ENCODE results near the gene GRIK3.

The GRIK3 gene

DNA sequence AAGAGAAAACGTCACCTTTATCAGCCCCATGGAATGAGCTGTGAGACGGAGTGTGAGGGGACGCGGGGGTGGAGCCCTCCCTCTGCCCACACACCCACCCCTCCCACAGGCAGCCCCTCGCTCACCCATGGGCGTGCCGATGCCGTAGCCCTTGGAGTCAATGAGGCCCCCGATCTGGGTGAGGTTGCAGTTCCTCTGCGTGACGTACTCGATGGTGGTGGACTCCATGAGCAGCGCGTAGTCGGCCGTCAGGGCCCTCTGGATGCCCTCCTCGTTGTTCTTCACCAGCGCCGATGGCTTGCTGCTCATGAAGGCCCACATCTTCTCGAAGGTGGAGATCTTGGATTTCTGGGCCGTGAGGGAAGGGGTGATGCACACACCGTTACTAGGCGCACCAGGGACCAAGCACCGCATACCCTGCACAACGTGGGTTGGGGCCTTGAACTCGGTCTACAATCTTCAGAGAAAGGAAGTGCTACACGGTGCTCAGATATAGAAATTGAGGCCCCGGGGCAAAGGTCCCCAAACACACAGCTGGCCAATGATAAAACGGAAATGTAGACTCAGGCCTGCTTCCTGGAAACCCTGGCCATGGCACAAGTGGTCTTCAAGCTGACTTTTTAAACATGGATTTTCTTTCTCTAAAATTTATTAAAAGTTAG, 228.2 kb downstream of the GRIK3 start:
- no peak overlapping the region for H3K4me3 ChIP-seq (ENCODE audit: low read depth, low read length)
- TF ChIP-seq, protein P1, sequence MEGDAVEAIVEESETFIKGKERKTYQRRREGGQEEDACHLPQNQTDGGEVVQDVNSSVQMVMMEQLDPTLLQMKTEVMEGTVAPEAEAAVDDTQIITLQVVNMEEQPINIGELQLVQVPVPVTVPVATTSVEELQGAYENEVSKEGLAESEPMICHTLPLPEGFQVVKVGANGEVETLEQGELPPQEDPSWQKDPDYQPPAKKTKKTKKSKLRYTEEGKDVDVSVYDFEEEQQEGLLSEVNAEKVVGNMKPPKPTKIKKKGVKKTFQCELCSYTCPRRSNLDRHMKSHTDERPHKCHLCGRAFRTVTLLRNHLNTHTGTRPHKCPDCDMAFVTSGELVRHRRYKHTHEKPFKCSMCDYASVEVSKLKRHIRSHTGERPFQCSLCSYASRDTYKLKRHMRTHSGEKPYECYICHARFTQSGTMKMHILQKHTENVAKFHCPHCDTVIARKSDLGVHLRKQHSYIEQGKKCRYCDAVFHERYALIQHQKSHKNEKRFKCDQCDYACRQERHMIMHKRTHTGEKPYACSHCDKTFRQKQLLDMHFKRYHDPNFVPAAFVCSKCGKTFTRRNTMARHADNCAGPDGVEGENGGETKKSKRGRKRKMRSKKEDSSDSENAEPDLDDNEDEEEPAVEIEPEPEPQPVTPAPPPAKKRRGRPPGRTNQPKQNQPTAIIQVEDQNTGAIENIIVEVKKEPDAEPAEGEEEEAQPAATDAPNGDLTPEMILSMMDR (IDR thresholded peaks at IDR 0.05; ENCODE audit: low read depth, low read length, missing control alignments): no peak
- in situ Hi-C loops (cut with HindIII; ENCODE audit: low sequenced_read_pairs): no loop called here
- no peak for DNase-seq (ENCODE audit: low read depth)

DNA sequence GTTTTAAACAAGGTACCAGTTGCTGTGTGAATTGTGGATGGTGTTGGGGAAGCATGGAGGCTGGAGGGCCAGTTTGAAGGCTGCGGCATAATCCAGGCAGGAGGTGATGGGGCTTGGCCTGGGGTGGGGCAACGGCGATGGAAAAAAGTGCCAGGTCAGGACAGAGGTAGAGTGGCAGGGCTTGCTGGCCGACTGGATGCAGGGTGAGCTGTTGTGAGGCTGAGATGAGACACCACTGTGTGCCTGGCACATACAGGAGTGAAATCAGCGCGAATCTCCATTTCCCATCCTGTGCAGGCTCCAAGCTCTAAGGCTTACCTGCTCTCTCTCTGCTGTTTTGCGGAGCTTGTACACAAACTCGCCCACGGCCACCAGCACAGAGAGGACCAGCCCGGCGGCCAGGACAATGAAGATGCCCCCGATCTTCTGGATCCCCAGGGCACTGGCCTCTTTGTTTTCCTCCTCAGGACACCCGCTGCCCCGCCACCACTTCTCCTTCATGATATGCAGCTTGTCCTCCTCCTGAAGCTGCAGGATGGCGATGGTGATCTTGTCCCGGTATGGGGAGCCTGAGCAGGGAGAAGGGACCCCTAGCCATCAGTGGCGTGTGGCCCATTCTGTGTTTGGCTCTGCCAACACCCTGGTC, 229.5 kb downstream of the GRIK3 start:
- no peak for DNase-seq (ENCODE audit: low read depth)
- no peak overlapping the region for H3K4me3 ChIP-seq (ENCODE audit: low read depth, low read length)
- in situ Hi-C loops (cut with HindIII; ENCODE audit: low sequenced_read_pairs): no loop called here
- TF ChIP-seq, protein P1 (IDR thresholded peaks at IDR 0.05; ENCODE audit: low read depth, low read length, missing control alignments): no peak

DNA sequence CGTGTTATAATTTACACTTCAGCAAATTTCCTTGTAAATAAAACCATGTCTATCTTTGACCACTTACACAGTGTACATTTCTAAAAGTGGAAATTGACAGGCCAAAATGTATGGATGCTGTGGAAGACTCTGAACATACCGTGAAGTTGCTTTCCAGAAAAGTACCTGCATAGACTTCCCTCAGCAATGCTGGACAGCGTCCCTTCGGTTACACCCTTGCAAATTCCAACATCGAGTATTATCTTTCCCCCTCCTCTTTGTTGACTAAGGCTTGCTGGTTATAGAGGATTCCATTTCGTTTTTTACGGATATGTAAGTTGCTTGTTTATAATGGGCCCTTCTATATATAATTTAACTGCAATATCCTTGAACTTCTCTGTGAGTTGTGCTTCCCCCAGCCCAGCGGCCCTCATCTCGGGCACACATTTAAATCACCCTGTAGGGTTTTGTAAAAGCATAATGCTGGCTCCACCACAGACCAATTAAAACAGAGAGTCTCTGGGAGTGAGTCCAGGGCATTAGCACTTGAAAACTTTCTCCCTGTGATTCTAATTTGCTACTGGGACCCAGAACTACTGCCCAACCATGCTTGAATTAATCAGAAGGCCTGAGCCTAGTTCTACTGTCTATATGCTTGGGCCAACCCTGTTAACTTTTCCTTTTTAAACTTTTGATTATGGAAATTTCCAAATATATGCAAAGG, 230.3 kb downstream of the GRIK3 start:
- no peak overlapping the region for H3K4me3 ChIP-seq (ENCODE audit: low read depth, low read length)
- TF ChIP-seq, protein P1 (IDR thresholded peaks at IDR 0.05; ENCODE audit: low read depth, low read length, missing control alignments): no peak
- in situ Hi-C loops (cut with HindIII; ENCODE audit: low sequenced_read_pairs): no loop called here
- no peak for DNase-seq (ENCODE audit: low read depth)

DNA sequence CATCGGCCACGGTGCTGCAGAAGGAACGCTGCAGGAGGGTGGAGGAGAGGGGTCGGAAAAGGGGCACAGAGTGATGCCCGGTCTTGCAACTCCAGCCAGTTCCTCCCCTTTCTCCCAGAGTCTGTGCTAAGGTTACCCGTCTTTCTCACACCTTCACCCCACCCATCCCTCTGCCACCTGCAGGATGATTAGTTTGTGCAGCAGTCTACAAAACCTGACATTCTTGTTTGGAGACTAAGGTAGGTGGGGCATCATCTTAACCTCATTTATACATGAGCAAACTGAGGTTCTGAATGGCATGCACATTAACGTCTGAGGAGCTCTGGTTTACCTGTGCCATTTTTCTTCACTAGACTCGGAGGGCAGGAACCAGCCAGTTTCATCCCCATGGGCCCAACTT, 232.3 kb downstream of the GRIK3 start:
- no peak for DNase-seq (ENCODE audit: low read depth)
- no peak overlapping the region for H3K4me3 ChIP-seq (ENCODE audit: low read depth, low read length)
- TF ChIP-seq, protein P1 (IDR thresholded peaks at IDR 0.05; ENCODE audit: low read depth, low read length, missing control alignments): no peak
- in situ Hi-C loops (cut with HindIII; ENCODE audit: low sequenced_read_pairs): no loop called here

DNA sequence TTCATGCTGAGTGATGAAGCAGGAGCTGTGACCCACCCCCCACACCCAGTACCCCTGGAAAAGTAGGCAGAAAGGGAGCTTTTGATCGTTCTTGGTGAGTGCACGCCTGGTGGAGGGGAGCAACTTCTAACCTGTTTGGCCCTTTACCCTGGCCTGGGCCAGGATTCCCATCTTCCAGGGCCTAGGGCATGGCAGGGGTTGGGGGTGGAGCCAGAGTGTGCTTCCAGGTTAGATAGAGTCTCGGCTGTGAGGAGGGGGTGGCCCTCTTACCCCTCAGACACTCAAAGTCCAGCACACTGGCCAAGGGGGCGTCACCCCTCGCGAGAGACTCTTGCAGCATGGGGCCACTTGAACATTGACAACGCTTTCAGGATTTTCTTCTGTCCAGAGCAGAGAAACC, 236.6 kb downstream of the GRIK3 start:
- DNase-seq (ENCODE audit: low read depth): no peak
- in situ Hi-C loops (cut with HindIII; ENCODE audit: low sequenced_read_pairs): no loop called here
- TF ChIP-seq, protein P1 (IDR thresholded peaks at IDR 0.05; ENCODE audit: low read depth, low read length, missing control alignments): no peak
- H3K4me3 ChIP-seq (ENCODE audit: low read depth, low read length): no peak overlapping the region

DNA sequence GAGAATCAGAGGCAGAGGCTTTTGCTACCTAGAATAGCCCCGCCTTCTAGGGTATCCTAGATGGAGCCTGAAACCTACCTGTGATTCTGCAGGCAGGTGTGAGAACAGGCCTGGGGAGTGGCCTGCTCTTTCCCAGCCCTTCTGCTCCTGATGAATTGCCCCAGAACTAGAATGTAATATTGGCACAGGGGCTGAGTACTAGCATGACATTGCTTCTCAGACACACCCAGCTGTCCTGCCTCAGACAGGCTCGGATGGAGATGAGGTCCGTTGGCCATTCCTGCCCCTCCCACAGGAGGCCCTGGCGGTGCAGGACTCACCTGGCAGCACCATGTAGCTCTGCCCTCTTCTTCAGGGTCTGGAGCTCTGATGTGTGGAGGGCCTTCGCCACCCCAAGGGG, 237.6 kb downstream of the GRIK3 start:
- H3K4me3 ChIP-seq (ENCODE audit: low read depth, low read length): no peak overlapping the region
- no peak for DNase-seq (ENCODE audit: low read depth)
- in situ Hi-C loops (cut with HindIII; ENCODE audit: low sequenced_read_pairs): no loop called here
- TF ChIP-seq, protein P1 (IDR thresholded peaks at IDR 0.05; ENCODE audit: low read depth, low read length, missing control alignments): no peak

Measured in astrocyte of the cerebellum (primary cell).